Gastrocnemius medialis (tissue), 4 donors: Measurements from ENCODE around the gene ALG3. TPM values are rescaled to one million over a fixed set of nuclear protein-coding genes. Genes with fewer than 3 reads are reported as not detected.

Experiments used
- ATAC-seq, 2 donors: fragments of 150-250 bp; one replicate each; pipeline ENCODE4 v1.9.1; 2016
- DNase-seq, 2 donors: peaks; one replicate each; pipeline ENCODE4 v3.0.0-alpha.2; 2019
- H3K27ac ChIP-seq, 4 donors: fragments of 200-600 bp; sonication (generic); 1 replicate in 1 of 4; 2 replicates in 3 of 4; pipeline ENCODE4 v1.5.1; 2016 to 2018; ENCODE audit warnings: mild to moderate bottlenecking in 2 of 4, moderate library complexity in 1 of 4
- H3K27me3 ChIP-seq, 3 donors: fragments of 200-600 bp; sonication (generic) in 2 of 3; 1 replicate in 1 of 3; 2 replicates in 2 of 3; pipeline versions ENCODE4 v1.5.1 to v1.6.0; 2016 to 2019; ENCODE audit warnings: mild to moderate bottlenecking in 1 of 3, moderate library complexity in 1 of 3
- H3K36me3 ChIP-seq, 2 donors: fragments of 200-600 bp; sonication (generic) in 1 of 2; one replicate each; pipeline ENCODE4 v1.5.1; 2017 to 2018
- H3K4me1 ChIP-seq, 2 donors: fragments of 200-600 bp; sonication (generic) in 1 of 2; one replicate each; pipeline ENCODE4 v1.5.1; 2016 to 2017; ENCODE audit warnings: mild to moderate bottlenecking in 2 of 2
- H3K4me3 ChIP-seq, 4 donors: fragments of 200-600 bp; sonication (generic) in 3 of 4; 1 replicate in 1 of 4; 2 replicates in 3 of 4; pipeline ENCODE4 v1.5.1; 2016 to 2019; ENCODE audit warnings: mild to moderate bottlenecking in 2 of 4
- H3K9me3 ChIP-seq, 3 donors: fragments of 200-600 bp; sonication (generic) in 2 of 3; 1 replicate in 1 of 3; 2 replicates in 2 of 3; pipeline ENCODE4 v1.5.1; 2016 to 2019
- POLR2A ChIP-seq, 2 donors: fragments of 450-650 bp; IDR thresholded peaks; one replicate each; pipeline ENCODE4 v1.6.1; 2017; ENCODE audit warnings: antibody characterized with exemption in 2 of 2, mild to moderate bottlenecking in 2 of 2, moderate library complexity in 2 of 2
- in situ Hi-C, 4 donors: fragments of 200-750 bp; cut with MboI; loops; one replicate each; pipeline versions ENCODE4 v1.15.0 to v1.8.0; 2017; ENCODE audit warnings: low sequenced_read_pairs in 4 of 4
- intact Hi-C: fragments of 100-400 bp; cut with DNase I; formaldehyde crosslinking; loops from one replicate; pipeline ENCODE4 v1.15.1; 2023; ENCODE audit warnings: low total_unique reads
- total RNA-seq, 4 donors: library from RNA; depleted of rRNA; stranded (reverse); fragments of >200 nt; gene quantifications; one replicate each; pipeline versions ENCODE4 v1.1.0 to v1.2.3, GENCODE V29; 2016
- TF ChIP-seq, protein P1 (sequence below), 5 experiments: fragments of 450-650 bp in 3 of 5; fragments of 200-600 bp in 2 of 5; sonication (generic) in 2 of 5; IDR thresholded peaks in 4 of 5; conservative IDR thresholded peaks in 1 of 5; 1 replicate in 4 of 5; 2 replicates in 1 of 5; pipeline ENCODE4 v1.5.1; 2016 to 2019; ENCODE audit warnings: antibody characterized with exemption in 5 of 5, mild to moderate bottlenecking in 3 of 5, moderate library complexity in 3 of 5

ALG3 gene
- total RNA-seq, 4 donors from 2014 or later: 35.0 to 58.1 (median 50.1) TPM

DNA sequence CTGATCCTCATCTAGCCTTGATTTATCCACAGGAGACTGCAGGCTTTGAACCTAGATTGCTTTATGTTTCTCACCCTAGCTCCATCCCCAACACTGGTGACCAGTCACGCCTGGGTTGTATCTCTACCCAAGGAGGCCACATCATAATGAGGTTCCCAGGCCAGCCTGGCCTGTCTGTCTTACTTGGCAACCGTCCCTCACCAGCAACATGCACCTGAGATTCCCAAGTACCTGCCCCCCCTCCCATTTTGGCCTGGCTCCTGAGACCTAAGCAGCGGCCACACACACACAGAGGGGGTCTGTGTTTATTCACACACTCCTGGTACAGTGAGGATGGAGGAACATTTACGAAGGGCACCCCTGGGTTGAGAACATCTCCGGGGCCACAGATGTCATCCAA is 10.2 kb upstream of the ALG3 start:
- ATAC-seq: no peak
- in situ Hi-C loops: loop anchor here in 1 of 4 donors (25.0 kb wide), 1 partner anchor 372 kb away; the partner anchor contains the start of gene PARL

GRCh38 chr3:184257083-184257915 is 8.5 kb upstream of the ALG3 start:
- peaks cover 18 to 37% (median 32%) of the 10 kb centered on the region in 3 donors for H3K27me3 ChIP-seq
- intact Hi-C loops: no loop called here

More for the DNA sequence above, 10.2 kb upstream of the ALG3 start:
- no peak for TF ChIP-seq POLR2A (IDR thresholded peaks at IDR 0.05)
- TF ChIP-seq, protein P1, sequence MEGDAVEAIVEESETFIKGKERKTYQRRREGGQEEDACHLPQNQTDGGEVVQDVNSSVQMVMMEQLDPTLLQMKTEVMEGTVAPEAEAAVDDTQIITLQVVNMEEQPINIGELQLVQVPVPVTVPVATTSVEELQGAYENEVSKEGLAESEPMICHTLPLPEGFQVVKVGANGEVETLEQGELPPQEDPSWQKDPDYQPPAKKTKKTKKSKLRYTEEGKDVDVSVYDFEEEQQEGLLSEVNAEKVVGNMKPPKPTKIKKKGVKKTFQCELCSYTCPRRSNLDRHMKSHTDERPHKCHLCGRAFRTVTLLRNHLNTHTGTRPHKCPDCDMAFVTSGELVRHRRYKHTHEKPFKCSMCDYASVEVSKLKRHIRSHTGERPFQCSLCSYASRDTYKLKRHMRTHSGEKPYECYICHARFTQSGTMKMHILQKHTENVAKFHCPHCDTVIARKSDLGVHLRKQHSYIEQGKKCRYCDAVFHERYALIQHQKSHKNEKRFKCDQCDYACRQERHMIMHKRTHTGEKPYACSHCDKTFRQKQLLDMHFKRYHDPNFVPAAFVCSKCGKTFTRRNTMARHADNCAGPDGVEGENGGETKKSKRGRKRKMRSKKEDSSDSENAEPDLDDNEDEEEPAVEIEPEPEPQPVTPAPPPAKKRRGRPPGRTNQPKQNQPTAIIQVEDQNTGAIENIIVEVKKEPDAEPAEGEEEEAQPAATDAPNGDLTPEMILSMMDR (IDR thresholded peaks at IDR 0.05 in 4 of 5, conservative IDR thresholded peaks at IDR 0.05 in 1 of 5): no peak
- Histone ChIP-seq H3K9me3 (no peaks in the 10 kb centered on the region), H3K36me3 (peaks cover 0 to 7% of the 10 kb centered on the region in 2 donors), H3K4me1 (peaks cover 10 to 14% of the 10 kb centered on the region in 2 donors), H3K27me3 (peaks cover 35 to 52% (median 43%) of the 10 kb centered on the region in 3 donors), H3K27ac (no peak overlapping the region), H3K4me3 (no peak overlapping the region)
- intact Hi-C loops: no loop called here
- DNase-seq: no peak

GRCh38 chr3:184255291-184256039 is 6.7 kb upstream of the ALG3 start:
- Histone ChIP-seq H3K9me3 (no peaks in the 10 kb centered on the region), H3K4me3 (no peak overlapping the region), H3K36me3 (peaks cover 0 to 7% of the 10 kb centered on the region in 2 donors), H3K4me1 (peaks cover 1 to 7% of the 10 kb centered on the region in 2 donors), H3K27me3 (peaks cover 4 to 21% (median 17%) of the 10 kb centered on the region in 3 donors), H3K27ac (no peak overlapping the region)
- intact Hi-C loops: no loop called here
- ATAC-seq (no peak), DNase-seq (no peak)
- TF ChIP-seq, protein P1 (IDR thresholded peaks at IDR 0.05 in 4 of 5, conservative IDR thresholded peaks at IDR 0.05 in 1 of 5): no peak
- TF ChIP-seq POLR2A (IDR thresholded peaks at IDR 0.05): no peak
- in situ Hi-C loops: loop anchor here in 1 of 4 donors (25.0 kb wide), 1 partner anchor 368 kb away; the partner anchor contains the start of gene PARL

More at GRCh38 chr3:184257083-184257915, 8.5 kb upstream of the ALG3 start:
- Histone ChIP-seq H3K27ac (no peak overlapping the region), H3K4me3 (no peak overlapping the region), H3K4me1 (peaks cover 9 to 10% of the 10 kb centered on the region in 2 donors), H3K36me3 (peaks cover 0 to 7% of the 10 kb centered on the region in 2 donors), H3K9me3 (no peaks in the 10 kb centered on the region)
- ATAC-seq (no peak), DNase-seq (no peak)
- TF ChIP-seq, protein P1 (IDR thresholded peaks at IDR 0.05 in 4 of 5, conservative IDR thresholded peaks at IDR 0.05 in 1 of 5): no peak
- TF ChIP-seq POLR2A (IDR thresholded peaks at IDR 0.05): no peak
- in situ Hi-C loops: loop anchor here in 1 of 4 donors (25.0 kb wide), 1 partner anchor 370 kb away; the partner anchor contains the start of gene PARL

- peaks cover 0 to 8% of the 10 kb centered on the region in 2 donors for H3K36me3 ChIP-seq
- peak overlapping the region; percentile 85 to 95 (median 90) for H3K4me3 ChIP-seq
- H3K9me3 ChIP-seq: no peaks in the 10 kb centered on the region
- TF ChIP-seq POLR2A (IDR thresholded peaks at IDR 0.05): no peak
- TF ChIP-seq, protein P1 (IDR thresholded peaks at IDR 0.05 in 4 of 5, conservative IDR thresholded peaks at IDR 0.05 in 1 of 5): peak; percentile 81 to 94 (median 88)
- DNase-seq (peak; percentile 59 to 85), ATAC-seq (peak; percentile 80 to 82)
- intact Hi-C loops (loop anchor here (2.0 kb wide), 1 partner anchor 21 kb away; the partner anchor contains the start of gene VWA5B2), in situ Hi-C loops (loop anchor here in 1 of 4 donors (25.0 kb wide), 1 partner anchor 363 kb away; the partner anchor contains the start of gene PARL)
- peak overlapping the region; percentile 91 to 95 (median 94) for H3K27ac ChIP-seq
- H3K4me1 ChIP-seq: peaks cover 17 to 20% of the 10 kb centered on the region in 2 donors
- no peaks in the 10 kb centered on the region for H3K27me3 ChIP-seq
Observed at GRCh38 chr3:184250167-184250828, 1.5 kb upstream of the ALG3 start.
